Measurements from ENCODE around the gene TECTA. TPM values are rescaled to one million over a fixed set of nuclear protein-coding genes. Genes with fewer than 3 reads are reported as not detected.
"Not testable (repeated sequence)": the region's sequence is repeated elsewhere in the genome, so short reads cannot be mapped to it uniquely, and the experiment has no call there.

The TECTA gene
- total RNA-seq, 1 donor from 2014 or later, result 2.9 TPM

- Mint-ChIP-seq H3K4me3 (ENCODE audit: unreplicated experiment) (no peak overlapping the region), H3K9me3 (ENCODE audit: unreplicated experiment) (no peaks in the 10 kb centered on the region), H3K36me3 (ENCODE audit: unreplicated experiment) (no peaks in the 10 kb centered on the region), H3K27ac (ENCODE audit: unreplicated experiment) (no peak overlapping the region), H3K4me1 (ENCODE audit: low read depth, unreplicated experiment) (no peaks in the 10 kb centered on the region), H3K27me3 (ENCODE audit: unreplicated experiment) (peaks cover 3% of the 10 kb centered on the region)
- DNase-seq, result peak; percentile 65
- TF ChIP-seq, protein P1, sequence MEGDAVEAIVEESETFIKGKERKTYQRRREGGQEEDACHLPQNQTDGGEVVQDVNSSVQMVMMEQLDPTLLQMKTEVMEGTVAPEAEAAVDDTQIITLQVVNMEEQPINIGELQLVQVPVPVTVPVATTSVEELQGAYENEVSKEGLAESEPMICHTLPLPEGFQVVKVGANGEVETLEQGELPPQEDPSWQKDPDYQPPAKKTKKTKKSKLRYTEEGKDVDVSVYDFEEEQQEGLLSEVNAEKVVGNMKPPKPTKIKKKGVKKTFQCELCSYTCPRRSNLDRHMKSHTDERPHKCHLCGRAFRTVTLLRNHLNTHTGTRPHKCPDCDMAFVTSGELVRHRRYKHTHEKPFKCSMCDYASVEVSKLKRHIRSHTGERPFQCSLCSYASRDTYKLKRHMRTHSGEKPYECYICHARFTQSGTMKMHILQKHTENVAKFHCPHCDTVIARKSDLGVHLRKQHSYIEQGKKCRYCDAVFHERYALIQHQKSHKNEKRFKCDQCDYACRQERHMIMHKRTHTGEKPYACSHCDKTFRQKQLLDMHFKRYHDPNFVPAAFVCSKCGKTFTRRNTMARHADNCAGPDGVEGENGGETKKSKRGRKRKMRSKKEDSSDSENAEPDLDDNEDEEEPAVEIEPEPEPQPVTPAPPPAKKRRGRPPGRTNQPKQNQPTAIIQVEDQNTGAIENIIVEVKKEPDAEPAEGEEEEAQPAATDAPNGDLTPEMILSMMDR (IDR thresholded peaks at IDR 0.05; ENCODE audit: partially characterized antibody, unreplicated experiment), result peak; percentile 40
These were observed 11.7 kb downstream of the TECTA start for GRCh38 chr11:121112498-121113455.

DNA sequence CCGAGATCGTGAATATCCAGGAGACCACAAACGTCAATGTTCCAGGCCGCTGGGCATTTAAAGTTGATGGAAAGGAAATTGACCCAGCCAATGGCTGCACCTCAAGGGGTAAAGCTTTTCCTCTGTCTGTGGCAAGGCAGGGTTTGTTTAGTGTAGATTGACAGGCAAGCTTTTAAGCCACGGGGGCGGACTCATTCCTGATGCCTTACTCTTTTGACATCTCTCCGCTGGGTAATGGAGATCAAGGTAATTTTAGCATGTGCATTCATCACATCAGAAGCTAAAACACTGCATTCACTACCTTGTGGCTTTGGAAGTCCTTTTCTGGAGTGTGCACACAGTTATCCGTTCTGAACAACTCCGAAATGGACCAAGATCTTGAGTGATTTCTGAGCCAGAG, 12.6 kb downstream of the TECTA start:
- H3K27me3 Mint-ChIP-seq (ENCODE audit: unreplicated experiment), result peaks cover 2% of the 10 kb centered on the region
- no peak overlapping the region for H3K27ac Mint-ChIP-seq (ENCODE audit: unreplicated experiment)
- DNase-seq, result no peak
- no peak overlapping the region for H3K4me3 Mint-ChIP-seq (ENCODE audit: unreplicated experiment)
- no peaks in the 10 kb centered on the region for H3K36me3 Mint-ChIP-seq (ENCODE audit: unreplicated experiment)
- TF ChIP-seq, protein P1 (IDR thresholded peaks at IDR 0.05; ENCODE audit: partially characterized antibody, unreplicated experiment), result no peak
- H3K9me3 Mint-ChIP-seq (ENCODE audit: unreplicated experiment), result no peaks in the 10 kb centered on the region
- no peaks in the 10 kb centered on the region for H3K4me1 Mint-ChIP-seq (ENCODE audit: low read depth, unreplicated experiment)

DNA sequence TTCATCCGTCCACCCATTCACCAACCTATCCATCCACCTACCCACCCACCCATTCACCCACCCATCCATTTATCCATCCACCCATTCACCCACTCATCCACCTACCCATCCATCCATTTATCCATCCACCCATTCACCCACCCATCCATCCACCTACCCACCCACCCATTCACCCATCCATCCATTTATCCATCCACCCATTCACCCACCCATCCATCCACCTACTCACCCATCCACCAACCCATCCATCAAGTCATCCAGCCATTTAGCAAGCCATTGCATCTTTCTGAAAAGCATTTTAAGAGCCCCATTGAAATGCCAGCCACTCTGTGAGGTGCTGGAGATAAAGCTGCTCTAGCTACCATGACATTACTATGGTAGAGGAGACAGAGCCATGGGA, 14.0 kb downstream of the TECTA start:
- not testable (repeated sequence) for H3K27ac Mint-ChIP-seq (ENCODE audit: unreplicated experiment); DNase-seq; H3K27me3 Mint-ChIP-seq (ENCODE audit: unreplicated experiment); H3K4me3 Mint-ChIP-seq (ENCODE audit: unreplicated experiment); H3K4me1 Mint-ChIP-seq (ENCODE audit: low read depth, unreplicated experiment); H3K36me3 Mint-ChIP-seq (ENCODE audit: unreplicated experiment); H3K9me3 Mint-ChIP-seq (ENCODE audit: unreplicated experiment)

DNA sequence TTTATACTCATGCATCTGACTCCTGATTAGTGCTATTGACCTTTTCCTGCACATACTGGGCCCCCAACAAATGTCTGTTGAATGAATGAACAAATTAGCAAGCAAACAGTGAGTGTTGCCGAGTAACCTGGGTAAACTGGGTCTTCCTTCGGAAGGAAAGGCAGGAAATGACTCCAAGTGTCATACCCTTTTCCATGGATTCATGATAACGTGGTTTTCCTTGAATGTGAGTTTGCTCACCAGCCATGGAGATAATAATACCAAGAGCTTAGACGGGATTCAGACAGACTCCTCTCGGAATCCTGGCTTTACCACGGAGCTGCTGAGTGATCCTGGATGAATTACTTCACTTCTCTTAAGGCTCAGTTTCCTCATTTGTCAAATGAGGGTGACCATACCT, 16.7 kb downstream of the TECTA start:
- Mint-ChIP-seq H3K9me3 (ENCODE audit: unreplicated experiment) (peaks cover 1% of the 10 kb centered on the region), H3K27me3 (ENCODE audit: unreplicated experiment) (peaks cover 2% of the 10 kb centered on the region), H3K36me3 (ENCODE audit: unreplicated experiment) (peaks cover 12% of the 10 kb centered on the region), H3K27ac (ENCODE audit: unreplicated experiment) (no peak overlapping the region), H3K4me1 (ENCODE audit: low read depth, unreplicated experiment) (no peaks in the 10 kb centered on the region), H3K4me3 (ENCODE audit: unreplicated experiment) (no peak overlapping the region)
- no peak for DNase-seq
- TF ChIP-seq, protein P1 (IDR thresholded peaks at IDR 0.05; ENCODE audit: partially characterized antibody, unreplicated experiment), result no peak

DNA sequence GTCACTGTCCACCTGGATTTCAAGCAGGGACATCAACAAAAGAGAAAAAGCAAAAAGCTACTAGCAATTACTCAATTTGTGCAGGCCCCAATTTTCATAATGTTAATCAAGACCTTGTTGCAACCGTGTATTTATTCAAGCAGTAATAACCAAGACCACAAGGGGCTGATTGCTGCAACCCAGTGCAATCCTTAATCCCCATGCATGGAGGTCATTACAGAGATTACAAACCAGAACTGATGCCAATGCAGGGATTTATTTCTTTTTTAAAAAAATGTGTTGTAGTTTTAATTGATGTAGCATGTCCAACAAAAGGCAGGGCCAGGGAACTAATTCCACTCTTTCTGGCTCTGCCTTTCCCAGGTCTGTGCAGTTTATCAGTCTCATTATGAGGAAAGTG, 18.4 kb downstream of the TECTA start:
- no peak for DNase-seq
- Mint-ChIP-seq H3K27me3 (ENCODE audit: unreplicated experiment) (peaks cover 2% of the 10 kb centered on the region), H3K9me3 (ENCODE audit: unreplicated experiment) (peaks cover 1% of the 10 kb centered on the region), H3K27ac (ENCODE audit: unreplicated experiment) (no peak overlapping the region), H3K4me3 (ENCODE audit: unreplicated experiment) (no peak overlapping the region), H3K4me1 (ENCODE audit: low read depth, unreplicated experiment) (no peaks in the 10 kb centered on the region), H3K36me3 (ENCODE audit: unreplicated experiment) (peaks cover 21% of the 10 kb centered on the region)
- TF ChIP-seq, protein P1 (IDR thresholded peaks at IDR 0.05; ENCODE audit: partially characterized antibody, unreplicated experiment), result peak; percentile 18

Data from glutamatergic neuron (in vitro differentiated cells).